CD8-positive, alpha-beta memory T cell (primary cell): ENCODE results near the gene NDUFB1. TPM values are rescaled to one million over a fixed set of nuclear protein-coding genes. Genes with fewer than 3 reads are reported as not detected.
A peak's percentile ranks its signal among the peaks of the same experiment; 100 is the strongest.

Experiments used
- CTCF ChIA-PET: fragments of 350-600 bp; sonication (Branson Sonifier 250); formaldehyde crosslinking; loops from one replicate; lab custom pipeline; 2021; ENCODE audit warnings: antibody characterized with exemption; lab: Charles Lee
- POLR2A ChIA-PET: fragments of 350-600 bp; sonication (Branson Sonifier 250); formaldehyde crosslinking; loops from one replicate; lab custom pipeline; 2021; ENCODE audit warnings: antibody characterized with exemption; lab: Charles Lee
- DNase-seq, 5 donors: peaks; one replicate each; pipeline versions ENCODE4 v3.0.0 to v3.0.0-alpha.2; 2020 to 2022; ENCODE audit warnings: mixed read lengths in 1 of 5
- H3K27ac ChIP-seq: one replicate; pipeline ENCODE4 v1.7.0; 2013; ENCODE audit warnings: low read depth, mild to moderate bottlenecking, low read length, moderate library complexity
- H3K27me3 ChIP-seq: 2 replicates; pipeline ENCODE4 v1.7.0; 2013; ENCODE audit warnings: low read length, mild to moderate bottlenecking; ENCODE audit not compliant: insufficient read depth, poor library complexity, severe bottlenecking
- H3K36me3 ChIP-seq: 2 replicates; pipeline ENCODE4 v1.7.0; 2013; ENCODE audit warnings: mild to moderate bottlenecking, low read length, moderate library complexity; ENCODE audit not compliant: insufficient read depth
- H3K4me1 ChIP-seq: 2 replicates; pipeline ENCODE4 v1.7.0; 2013; ENCODE audit warnings: mild to moderate bottlenecking, low read length, moderate library complexity; ENCODE audit not compliant: insufficient read depth
- H3K4me3 ChIP-seq: 2 replicates; pipeline ENCODE4 v1.7.0; 2013; ENCODE audit warnings: mild to moderate bottlenecking, low read length
- H3K9me3 ChIP-seq: 2 replicates; pipeline ENCODE4 v1.7.0; 2013; ENCODE audit warnings: mild to moderate bottlenecking, low read length
- H3K27ac Mint-ChIP-seq, 8 donors: one replicate each; pipeline ENCODE4 v1.8.0; 2020 to 2021; ENCODE audit warnings: mixed read lengths in 8 of 8, mild to moderate bottlenecking in 6 of 8, inconsistent platforms in 3 of 8, moderate library complexity in 3 of 8
- H3K27me3 Mint-ChIP-seq, 2 donors: one replicate each; pipeline ENCODE4 v1.8.0; 2020 to 2021; ENCODE audit warnings: mixed read lengths in 2 of 2, mild to moderate bottlenecking in 1 of 2, moderate library complexity in 1 of 2
- H3K36me3 Mint-ChIP-seq, 3 donors: one replicate each; pipeline ENCODE4 v1.8.0; 2020 to 2021; ENCODE audit warnings: mixed read lengths in 3 of 3, inconsistent platforms in 1 of 3, mild to moderate bottlenecking in 1 of 3
- H3K4me1 Mint-ChIP-seq, 3 donors: one replicate each; pipeline ENCODE4 v1.8.0; 2020 to 2021; ENCODE audit warnings: mixed read lengths in 3 of 3, inconsistent platforms in 1 of 3, mild to moderate bottlenecking in 1 of 3
- H3K4me3 Mint-ChIP-seq, 7 donors: one replicate each; pipeline ENCODE4 v1.8.0; 2020 to 2021; ENCODE audit warnings: mixed read lengths in 7 of 7, mild to moderate bottlenecking in 6 of 7, moderate library complexity in 4 of 7, inconsistent platforms in 2 of 7
- H3K9me3 Mint-ChIP-seq, 5 donors: one replicate each; pipeline ENCODE4 v1.8.0; 2020 to 2022; ENCODE audit warnings: mixed read lengths in 5 of 5, mild to moderate bottlenecking in 3 of 5, moderate library complexity in 2 of 5, inconsistent platforms in 1 of 5
- polyA plus RNA-seq: library from polyadenylated mRNA; unstranded; fragments of 300-500 nt; fragmentation: Illumina TruSeq; gene quantifications from one replicate; pipeline ENCODE4 v1.2.3, GENCODE V29; 2021
- total RNA-seq, 2 experiments: library from RNA; stranded (reverse); gene quantifications; one replicate each; pipeline ENCODE4 v1.2.3, GENCODE V29; 2021

NDUFB1 gene
- total and polyA plus RNA-seq, 3 experiments from 2014 or later, result 103 to 317 (median 112) TPM

GRCh38 chr14:92143962-92144361, 22.5 kb upstream of the NDUFB1 start:
- Mint-ChIP-seq H3K27me3 (no peaks in the 10 kb centered on the region), H3K9me3 (no peaks in the 10 kb centered on the region), H3K4me1 (peaks cover 18 to 34% (median 27%) of the 10 kb centered on the region in 3 donors), H3K36me3 (peaks cover 0 to 80% (median 28%) of the 10 kb centered on the region in 3 donors), H3K4me3 (no peak overlapping the region), H3K27ac (peak overlapping the region in 2 of 8 donors; percentile 4 to 43)
- Histone ChIP-seq H3K36me3 (peaks cover 31% of the 10 kb centered on the region), H3K4me1 (no peaks in the 10 kb centered on the region), H3K27me3 (no peaks in the 10 kb centered on the region), H3K9me3 (no peaks in the 10 kb centered on the region), H3K27ac (no peak overlapping the region), H3K4me3 (no peak overlapping the region)
- POLR2A ChIA-PET, result no interaction called here
- CTCF ChIA-PET, result no interaction called here
- no peak for DNase-seq

GRCh38 chr14:92143309-92143708, 21.8 kb upstream of the NDUFB1 start:
- ChIA-PET POLR2A (no interaction called here), CTCF (no interaction called here)
- Histone ChIP-seq H3K36me3 (peaks cover 35% of the 10 kb centered on the region), H3K4me3 (no peak overlapping the region), H3K27ac (no peak overlapping the region), H3K4me1 (no peaks in the 10 kb centered on the region), H3K27me3 (no peaks in the 10 kb centered on the region), H3K9me3 (no peaks in the 10 kb centered on the region)
- DNase-seq, result no peak
- no peaks in the 10 kb centered on the region for H3K9me3 Mint-ChIP-seq
- peak overlapping the region in 1 of 8 donors; percentile 29 for H3K27ac Mint-ChIP-seq
- H3K4me1 Mint-ChIP-seq, result peaks cover 16 to 34% (median 27%) of the 10 kb centered on the region in 3 donors
- H3K36me3 Mint-ChIP-seq, result peaks cover 0 to 83% (median 26%) of the 10 kb centered on the region in 3 donors
- H3K4me3 Mint-ChIP-seq, result no peak overlapping the region
- H3K27me3 Mint-ChIP-seq, result no peaks in the 10 kb centered on the region

GRCh38 chr14:92135269-92135668, 13.8 kb upstream of the NDUFB1 start:
- CTCF ChIA-PET, result interaction anchor here (1.4 kb wide), 1 partner anchor 546 kb away, joined by 5 read pairs; no protein-coding TSS in a partner anchor
- peak in 1 of 5 donors; percentile 19 for DNase-seq

GRCh38 chr14:92134456-92134855, 12.9 kb upstream of the NDUFB1 start:
- Histone ChIP-seq H3K36me3 (peaks cover 41% of the 10 kb centered on the region), H3K9me3 (no peaks in the 10 kb centered on the region), H3K4me1 (no peaks in the 10 kb centered on the region), H3K27me3 (no peaks in the 10 kb centered on the region), H3K27ac (no peak overlapping the region), H3K4me3 (no peak overlapping the region)
- Mint-ChIP-seq H3K4me3 (no peak overlapping the region), H3K9me3 (no peaks in the 10 kb centered on the region), H3K4me1 (peaks cover 15 to 19% (median 19%) of the 10 kb centered on the region in 3 donors), H3K27me3 (peaks cover 0 to 2% of the 10 kb centered on the region in 2 donors), H3K27ac (no peak overlapping the region), H3K36me3 (peaks cover 12 to 79% (median 17%) of the 10 kb centered on the region in 3 donors)
- CTCF ChIA-PET, result interaction anchor here (1.1 to 1.4 kb wide), 2 partner anchors 12 to 547 kb away, joined by 3 to 5 read pairs; no protein-coding TSS in a partner anchor
- no peak for DNase-seq
- POLR2A ChIA-PET, result no interaction called here

More at GRCh38 chr14:92135269-92135668, 13.8 kb upstream of the NDUFB1 start:
- Mint-ChIP-seq H3K9me3 (no peaks in the 10 kb centered on the region), H3K4me3 (no peak overlapping the region), H3K27ac (peak overlapping the region in 1 of 8 donors; percentile 15), H3K4me1 (peaks cover 10 to 14% (median 13%) of the 10 kb centered on the region in 3 donors), H3K36me3 (peaks cover 12 to 78% (median 15%) of the 10 kb centered on the region in 3 donors), H3K27me3 (no peaks in the 10 kb centered on the region)
- Histone ChIP-seq H3K27ac (no peak overlapping the region), H3K4me1 (no peaks in the 10 kb centered on the region), H3K9me3 (no peaks in the 10 kb centered on the region), H3K36me3 (peaks cover 37% of the 10 kb centered on the region), H3K4me3 (no peak overlapping the region), H3K27me3 (no peaks in the 10 kb centered on the region)
- POLR2A ChIA-PET, result no interaction called here

GRCh38 chr14:92122761-92123160, 1.3 kb upstream of the NDUFB1 start:
- Histone ChIP-seq H3K36me3 (no peaks in the 10 kb centered on the region), H3K27ac (peak overlapping the region; percentile 98), H3K9me3 (no peaks in the 10 kb centered on the region), H3K4me3 (peak overlapping the region; percentile 95), H3K4me1 (peaks cover 30% of the 10 kb centered on the region), H3K27me3 (no peaks in the 10 kb centered on the region)
- no peak for DNase-seq
- H3K36me3 Mint-ChIP-seq, result peaks cover 3 to 47% (median 12%) of the 10 kb centered on the region in 3 donors
- ChIA-PET CTCF (interaction anchor here (0.9 to 6.4 kb wide), 4 partner anchors 12 to 83 kb away, joined by 3 to 81 read pairs (median 6); partner anchors contain the start of genes ATXN3 and TRIP11), POLR2A (interaction anchor here (0.6 to 2.8 kb wide), 4 partner anchors 11 to 463 kb away, joined by 3 to 44 read pairs (median 14); partner anchors contain the start of genes ATXN3 and TRIP11)
- H3K27me3 Mint-ChIP-seq, result peaks cover 0 to 2% of the 10 kb centered on the region in 2 donors
- H3K4me1 Mint-ChIP-seq, result peaks cover 54 to 82% (median 59%) of the 10 kb centered on the region in 3 donors
- H3K27ac Mint-ChIP-seq, result peak overlapping the region; percentile 99 to 100 (median 100)
- H3K9me3 Mint-ChIP-seq, result no peaks in the 10 kb centered on the region
- peak overlapping the region; percentile 94 to 100 (median 99) for H3K4me3 Mint-ChIP-seq

- Mint-ChIP-seq H3K36me3 (peaks cover 3 to 46% (median 9%) of the 10 kb centered on the region in 3 donors), H3K4me3 (peak overlapping the region; percentile 94 to 100 (median 99)), H3K9me3 (no peaks in the 10 kb centered on the region), H3K27me3 (peaks cover 0 to 2% of the 10 kb centered on the region in 2 donors), H3K27ac (peak overlapping the region; percentile 99 to 100 (median 100)), H3K4me1 (peaks cover 49 to 79% (median 55%) of the 10 kb centered on the region in 3 donors)
- Histone ChIP-seq H3K27me3 (no peaks in the 10 kb centered on the region), H3K4me1 (peaks cover 28% of the 10 kb centered on the region), H3K4me3 (peak overlapping the region; percentile 95), H3K27ac (peak overlapping the region; percentile 98), H3K9me3 (no peaks in the 10 kb centered on the region), H3K36me3 (peaks cover under 1% of the 10 kb centered on the region)
- ChIA-PET POLR2A (interaction anchor here (0.6 to 2.8 kb wide), 11 partner anchors 9 to 1095 kb away, joined by 3 to 44 read pairs (median 5); partner anchors contain the start of genes ATXN3 and TRIP11), CTCF (interaction anchor here (0.9 to 6.4 kb wide), 6 partner anchors 11 to 482 kb away, joined by 3 to 81 read pairs (median 4); partner anchors contain the start of genes ATXN3 and TRIP11)
- DNase-seq, result peak in 1 of 5 donors; percentile 3
These were observed 808 bp upstream of the NDUFB1 start for GRCh38 chr14:92122351-92122677.

- Mint-ChIP-seq H3K4me3 (peak overlapping the region; percentile 94 to 100 (median 99)), H3K9me3 (no peaks in the 10 kb centered on the region), H3K36me3 (peaks cover 0 to 47% (median 8%) of the 10 kb centered on the region in 3 donors), H3K27ac (peak overlapping the region; percentile 99 to 100 (median 100)), H3K27me3 (peaks cover 0 to 2% of the 10 kb centered on the region in 2 donors), H3K4me1 (peaks cover 46 to 74% (median 53%) of the 10 kb centered on the region in 3 donors)
- ChIA-PET POLR2A (interaction anchor here (0.5 to 2.8 kb wide), 10 partner anchors 10 to 673 kb away, joined by 3 to 44 read pairs (median 5); partner anchors contain the start of genes ATXN3, GOLGA5 and TRIP11), CTCF (interaction anchor here (0.8 to 6.4 kb wide), 9 partner anchors 9 to 629 kb away, joined by 3 to 81 read pairs (median 4); partner anchors contain the start of genes ATXN3 and TRIP11)
- Histone ChIP-seq H3K4me1 (peaks cover 20% of the 10 kb centered on the region), H3K4me3 (peak overlapping the region; percentile 95), H3K27me3 (no peaks in the 10 kb centered on the region), H3K27ac (peak overlapping the region; percentile 98), H3K9me3 (no peaks in the 10 kb centered on the region), H3K36me3 (peaks cover 4% of the 10 kb centered on the region)
- DNase-seq, result no peak
These were observed 268 bp downstream of the NDUFB1 start for GRCh38 chr14:92121207-92121669.

- Mint-ChIP-seq H3K9me3 (no peaks in the 10 kb centered on the region), H3K27me3 (no peaks in the 10 kb centered on the region), H3K27ac (peak overlapping the region in 1 of 8 donors; percentile 63), H3K4me1 (peaks cover 22 to 37% (median 32%) of the 10 kb centered on the region in 3 donors), H3K4me3 (peak overlapping the region in 1 of 7 donors; percentile 4), H3K36me3 (peaks cover 0 to 7% (median 0%) of the 10 kb centered on the region in 3 donors)
- no peaks in the 10 kb centered on the region for H3K27me3 ChIP-seq
- H3K4me3 ChIP-seq, result no peak overlapping the region
- no peaks in the 10 kb centered on the region for H3K36me3 ChIP-seq
- H3K9me3 ChIP-seq, result no peaks in the 10 kb centered on the region
- ChIA-PET POLR2A (interaction anchor here (0.6 kb wide), 1 partner anchor 12 kb away, joined by 7 read pairs; the partner anchor contains the start of gene CPSF2), CTCF (no interaction called here)
- peaks cover 24% of the 10 kb centered on the region for H3K4me1 ChIP-seq
- no peak overlapping the region for H3K27ac ChIP-seq
- DNase-seq, result no peak
These were observed 12.0 kb downstream of the NDUFB1 start for GRCh38 chr14:92109490-92109889.
